ENCODE data around the gene COX4I2.

COX4I2 gene

DNA sequence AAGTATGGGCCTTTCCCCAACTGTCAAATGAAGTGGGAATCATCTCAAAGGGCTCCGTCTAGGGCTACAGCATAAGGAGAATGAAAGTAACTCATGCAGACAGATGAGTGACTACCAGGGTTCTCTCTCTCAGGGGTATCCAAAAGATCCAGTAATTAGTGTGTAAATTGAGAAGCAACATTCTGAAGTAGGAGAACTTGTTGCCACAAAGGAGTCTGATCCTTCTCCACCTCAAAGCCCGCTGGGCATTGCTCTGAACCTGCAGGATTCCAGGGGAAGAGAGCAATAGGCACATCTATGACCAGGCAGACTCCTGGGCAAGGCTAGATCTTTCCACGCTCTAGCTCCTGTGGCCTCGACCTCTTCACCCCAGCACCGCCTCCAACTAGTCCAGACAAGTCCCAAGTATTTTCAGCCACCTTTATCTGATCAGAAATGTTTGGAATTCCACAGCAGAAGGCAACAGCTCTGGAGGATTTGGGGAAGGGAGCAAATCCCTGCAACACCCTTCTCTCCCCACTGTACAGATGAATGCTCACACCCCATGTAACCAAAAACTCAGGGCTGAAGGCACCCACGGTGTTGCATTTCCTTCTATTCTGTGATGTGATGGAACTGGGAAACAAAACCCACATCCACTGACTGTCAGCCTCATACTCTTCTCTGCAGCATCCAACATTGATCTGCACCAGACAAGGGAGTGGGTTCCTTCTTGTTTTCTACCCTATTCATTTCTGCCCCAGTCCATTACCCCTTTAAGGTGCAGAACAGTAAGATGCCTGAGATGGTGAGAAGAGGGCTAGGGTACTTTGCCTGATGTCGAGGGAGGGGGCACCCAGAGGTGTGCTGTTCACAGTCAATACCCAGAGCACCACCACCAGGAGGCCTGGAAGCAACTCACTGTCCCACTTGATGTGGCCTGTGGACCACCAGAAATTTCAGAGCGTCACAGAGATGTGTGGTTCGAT, 41.0 kb downstream of the COX4I2 start:
- no peak overlapping the region for H3K4me3 ChIP-seq (ENCODE audit: low read depth, low read length)
- TF ChIP-seq, protein P1, sequence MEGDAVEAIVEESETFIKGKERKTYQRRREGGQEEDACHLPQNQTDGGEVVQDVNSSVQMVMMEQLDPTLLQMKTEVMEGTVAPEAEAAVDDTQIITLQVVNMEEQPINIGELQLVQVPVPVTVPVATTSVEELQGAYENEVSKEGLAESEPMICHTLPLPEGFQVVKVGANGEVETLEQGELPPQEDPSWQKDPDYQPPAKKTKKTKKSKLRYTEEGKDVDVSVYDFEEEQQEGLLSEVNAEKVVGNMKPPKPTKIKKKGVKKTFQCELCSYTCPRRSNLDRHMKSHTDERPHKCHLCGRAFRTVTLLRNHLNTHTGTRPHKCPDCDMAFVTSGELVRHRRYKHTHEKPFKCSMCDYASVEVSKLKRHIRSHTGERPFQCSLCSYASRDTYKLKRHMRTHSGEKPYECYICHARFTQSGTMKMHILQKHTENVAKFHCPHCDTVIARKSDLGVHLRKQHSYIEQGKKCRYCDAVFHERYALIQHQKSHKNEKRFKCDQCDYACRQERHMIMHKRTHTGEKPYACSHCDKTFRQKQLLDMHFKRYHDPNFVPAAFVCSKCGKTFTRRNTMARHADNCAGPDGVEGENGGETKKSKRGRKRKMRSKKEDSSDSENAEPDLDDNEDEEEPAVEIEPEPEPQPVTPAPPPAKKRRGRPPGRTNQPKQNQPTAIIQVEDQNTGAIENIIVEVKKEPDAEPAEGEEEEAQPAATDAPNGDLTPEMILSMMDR (IDR thresholded peaks at IDR 0.05; ENCODE audit: control insufficient read depth, extremely low read depth, insufficient read depth), result no peak
- DNase-seq (ENCODE audit: low read depth), result no peak

DNA sequence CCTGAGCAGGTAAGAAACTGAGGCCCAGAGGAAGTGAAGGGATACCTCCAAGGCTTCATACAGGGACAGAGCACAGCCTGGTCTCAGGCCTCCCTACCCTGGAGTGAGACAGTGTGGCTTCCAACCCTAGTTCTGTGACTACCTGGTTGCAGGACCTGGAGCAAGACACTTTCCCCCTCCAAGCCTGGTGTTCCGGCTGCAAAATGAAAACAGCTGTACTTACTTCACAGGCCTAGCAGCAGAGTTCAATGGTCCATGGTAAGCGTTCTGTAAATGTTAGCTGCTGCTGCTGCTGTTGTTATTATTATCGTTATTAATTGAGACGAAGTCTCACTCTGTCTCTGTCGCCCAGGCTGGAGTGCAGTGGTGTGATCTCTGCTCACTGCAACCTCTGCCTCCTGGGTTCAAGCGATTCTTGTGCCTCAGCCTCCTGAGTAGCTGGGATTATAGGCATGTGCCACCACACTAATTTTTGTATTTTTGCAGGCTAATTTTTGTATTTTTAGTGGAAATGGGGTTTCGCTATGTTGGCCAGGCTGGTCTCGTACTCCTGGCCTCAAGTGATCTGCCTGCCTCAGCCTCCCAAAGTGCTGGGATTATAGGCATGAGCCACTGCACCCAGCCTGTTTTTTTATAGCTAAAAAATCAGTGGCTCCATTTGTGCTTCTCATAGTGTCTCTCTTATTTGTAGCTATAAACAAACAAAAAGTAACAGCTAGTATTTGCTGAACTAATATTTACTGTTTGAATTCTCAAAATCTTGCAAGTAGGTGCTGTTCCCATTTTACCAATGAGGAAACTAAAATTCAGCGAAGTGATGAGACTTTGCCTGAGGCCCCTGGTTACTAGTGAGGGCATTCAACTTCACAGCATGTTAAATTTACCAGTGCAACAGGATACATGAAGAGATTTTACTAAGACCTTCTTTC, 41.9 kb downstream of the COX4I2 start:
- peak; percentile 94 for DNase-seq (ENCODE audit: low read depth)
- TF ChIP-seq, protein P1 (IDR thresholded peaks at IDR 0.05; ENCODE audit: control insufficient read depth, extremely low read depth, insufficient read depth), result no peak

DNA sequence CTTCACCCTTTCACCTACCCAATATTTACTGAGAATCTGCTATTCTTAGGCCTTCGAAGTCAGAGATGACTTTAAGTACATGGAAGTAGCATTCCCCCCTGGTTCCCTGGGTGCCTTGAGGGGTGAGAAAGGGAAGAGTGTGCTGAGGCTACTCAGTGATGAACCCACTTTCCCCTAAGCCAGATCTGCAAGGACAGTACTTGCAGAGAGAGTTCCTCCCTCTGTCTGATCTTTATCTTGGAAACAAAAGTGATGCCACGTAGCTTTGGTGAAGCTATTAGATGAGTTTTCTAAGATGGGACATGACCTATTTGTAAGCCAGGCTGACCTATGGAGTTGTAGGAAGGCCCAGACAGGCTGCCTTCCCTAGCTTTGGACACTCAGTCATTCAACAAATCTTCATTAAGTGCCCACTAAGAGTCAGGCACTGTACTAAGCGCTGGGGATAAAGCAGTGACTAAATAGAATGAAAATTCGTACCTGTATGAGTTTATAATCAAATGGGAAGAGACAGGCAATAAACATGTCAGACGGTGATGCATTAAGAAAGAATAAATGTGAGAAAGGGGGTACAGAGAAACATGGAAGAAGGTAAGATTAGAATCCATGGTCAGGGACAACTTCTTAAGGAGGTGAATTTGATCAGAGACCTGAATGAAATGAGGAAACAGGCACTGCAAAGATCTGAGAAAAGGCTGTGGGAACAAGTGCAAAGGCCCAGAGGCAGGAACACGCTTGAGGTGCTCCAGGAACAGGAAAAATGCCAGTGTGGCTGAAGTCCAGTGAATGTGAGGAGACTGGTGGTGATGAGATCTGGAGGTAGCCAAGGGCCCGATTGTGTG, 42.8 kb downstream of the COX4I2 start:
- DNase-seq (ENCODE audit: low read depth), result peak; percentile 28
- TF ChIP-seq, protein P1 (IDR thresholded peaks at IDR 0.05; ENCODE audit: control insufficient read depth, extremely low read depth, insufficient read depth), result no peak

More for the DNA sequence above, 41.9 kb downstream of the COX4I2 start:
- H3K4me3 ChIP-seq (ENCODE audit: low read depth, low read length), result peak overlapping the region; percentile 31

DNA sequence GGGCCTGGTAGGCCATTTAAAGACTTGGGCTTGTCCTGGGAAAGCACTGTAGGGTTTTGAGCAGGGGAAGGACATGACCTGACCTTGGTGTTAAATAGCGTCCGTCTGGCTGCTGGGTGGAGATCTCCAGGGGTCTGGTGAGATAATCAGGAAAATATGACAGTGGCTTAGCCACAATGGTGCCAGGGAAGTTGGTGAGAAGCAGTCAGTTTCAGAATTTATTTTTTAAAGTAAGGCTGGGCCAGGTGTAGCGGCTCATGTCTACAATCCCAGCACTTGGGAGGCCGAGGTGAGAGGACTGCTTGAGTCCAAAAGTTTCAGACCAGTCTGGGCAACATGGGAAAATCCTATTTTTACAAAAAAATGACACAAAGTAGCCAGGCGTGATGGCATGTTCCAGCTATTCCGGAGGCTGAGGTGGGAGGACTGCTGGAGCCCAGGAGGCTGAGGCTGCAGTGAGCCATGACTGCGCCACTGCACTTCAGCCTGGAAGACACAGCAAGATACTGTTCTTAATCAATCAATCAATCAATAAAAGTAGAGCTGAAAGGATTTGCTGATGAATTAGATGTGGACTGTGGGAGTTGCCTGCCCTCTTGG, 43.5 kb downstream of the COX4I2 start:
- no peak overlapping the region for H3K4me3 ChIP-seq (ENCODE audit: low read depth, low read length)
- TF ChIP-seq, protein P1 (IDR thresholded peaks at IDR 0.05; ENCODE audit: control insufficient read depth, extremely low read depth, insufficient read depth), result no peak
- no peak for DNase-seq (ENCODE audit: low read depth)

More for the DNA sequence above, 42.8 kb downstream of the COX4I2 start:
- H3K4me3 ChIP-seq (ENCODE audit: low read depth, low read length), result peak overlapping the region; percentile 31

DNA sequence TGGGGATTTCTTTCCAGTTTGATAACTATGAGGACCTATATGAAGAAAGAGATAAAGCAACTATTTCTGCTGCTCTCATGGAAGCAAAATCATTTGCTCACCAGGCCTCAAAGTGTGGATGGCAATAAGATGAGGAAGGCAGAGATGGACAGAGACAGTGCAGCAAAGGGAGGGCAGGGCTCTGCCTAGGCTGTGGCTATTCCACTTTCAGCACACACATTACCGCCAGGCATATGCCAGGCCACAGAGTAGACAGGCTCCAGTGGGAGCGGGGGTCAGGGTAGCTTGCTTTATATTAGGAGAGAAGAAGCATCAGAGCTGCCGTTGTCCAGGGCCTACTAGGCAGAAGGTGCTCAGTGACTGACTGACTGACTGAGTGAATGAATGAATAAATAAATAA, 44.1 kb downstream of the COX4I2 start:
- TF ChIP-seq, protein P1 (IDR thresholded peaks at IDR 0.05; ENCODE audit: control insufficient read depth, extremely low read depth, insufficient read depth), result no peak
- DNase-seq (ENCODE audit: low read depth), result no peak
- no peak overlapping the region for H3K4me3 ChIP-seq (ENCODE audit: low read depth, low read length)

DNA sequence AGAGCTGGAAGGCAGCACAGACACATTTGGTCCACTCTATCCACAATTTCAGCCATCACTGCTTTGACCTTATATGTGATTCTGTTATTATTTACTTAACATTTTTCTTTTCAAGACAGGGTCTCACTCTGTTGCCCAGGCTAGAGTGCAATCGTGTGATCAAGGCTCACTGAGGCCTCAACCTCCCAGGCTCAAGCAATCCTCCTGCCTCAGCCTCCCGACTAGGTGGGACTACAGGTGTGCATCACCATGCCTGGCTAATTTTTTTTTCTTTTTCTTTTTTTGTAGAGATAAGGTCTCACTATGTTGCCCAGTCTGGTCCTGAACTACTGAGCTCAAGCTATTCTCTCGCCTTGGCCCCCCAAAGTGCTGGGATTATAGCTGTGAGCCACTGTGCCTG, 44.6 kb downstream of the COX4I2 start:
- TF ChIP-seq, protein P1 (IDR thresholded peaks at IDR 0.05; ENCODE audit: control insufficient read depth, extremely low read depth, insufficient read depth), result no peak
- no peak for DNase-seq (ENCODE audit: low read depth)
- H3K4me3 ChIP-seq (ENCODE audit: low read depth, low read length), result no peak overlapping the region
